HG02943 (cell line): ENCODE measurements around the gene RAB11FIP4.

Source experiments
- ATAC-seq: cut with Tn5 transposase; IDR thresholded peaks from one replicate; pipeline ENCODE4 v1.9.1; 2021; ENCODE audit warnings: mild to moderate bottlenecking, low read depth, moderate library complexity; ENCODE audit not compliant: unreplicated experiment

Gene RAB11FIP4

DNA sequence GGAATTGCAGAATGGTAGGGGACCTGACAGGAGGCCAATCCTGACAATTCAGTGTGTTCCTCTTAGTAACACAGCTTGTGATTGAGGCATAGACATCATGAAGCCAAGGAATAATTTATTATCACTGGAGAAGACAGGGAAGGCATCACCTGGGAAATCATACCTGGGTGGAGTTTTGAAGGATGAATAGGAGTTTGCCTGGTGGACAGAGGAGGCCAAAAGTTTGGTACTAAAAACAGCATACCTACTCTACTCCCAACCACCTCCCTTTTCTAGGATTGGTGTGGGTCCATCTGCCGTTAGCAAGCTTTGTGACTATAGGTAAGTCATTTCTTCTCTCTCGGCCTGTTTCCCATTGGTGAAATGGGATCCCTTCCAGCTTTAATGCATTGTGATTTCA, 88.0 kb downstream of the RAB11FIP4 start:
- ATAC-seq, result no peak

GRCh38 chr17:31480067-31480466, 88.6 kb downstream of the RAB11FIP4 start:
- ATAC-seq, result no peak

- no peak for ATAC-seq
These were observed 89.7 kb downstream of the RAB11FIP4 start for GRCh38 chr17:31480904-31481782.

- ATAC-seq, result no peak
These were observed 90.3 kb downstream of the RAB11FIP4 start for GRCh38 chr17:31481783-31482081.

DNA sequence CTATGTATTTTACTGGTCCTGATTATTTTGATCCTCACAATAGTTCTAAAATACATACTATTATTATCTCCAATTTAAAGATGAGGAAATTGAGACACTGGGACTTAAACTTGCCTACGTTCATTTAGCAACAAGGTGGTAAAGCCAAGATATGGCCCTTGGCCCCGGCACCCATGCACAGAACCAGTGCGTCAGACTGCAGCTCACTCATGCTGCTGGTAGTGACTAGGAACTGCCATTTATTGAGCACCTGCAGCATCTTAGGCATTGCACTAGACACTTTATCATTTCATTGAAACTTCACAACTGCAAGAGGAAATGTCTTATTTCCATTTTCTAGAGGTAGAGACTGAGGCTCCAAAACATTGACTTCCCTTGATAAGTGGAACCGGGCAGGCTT, 93.3 kb downstream of the RAB11FIP4 start:
- no peak for ATAC-seq

- no peak for ATAC-seq
These were observed 95.0 kb downstream of the RAB11FIP4 start for GRCh38 chr17:31486351-31487062.

- no peak for ATAC-seq
These were observed 95.7 kb downstream of the RAB11FIP4 start for GRCh38 chr17:31487063-31487647.

- peak; percentile 50 for ATAC-seq
These were observed 96.3 kb downstream of the RAB11FIP4 start for GRCh38 chr17:31487648-31488263.

DNA sequence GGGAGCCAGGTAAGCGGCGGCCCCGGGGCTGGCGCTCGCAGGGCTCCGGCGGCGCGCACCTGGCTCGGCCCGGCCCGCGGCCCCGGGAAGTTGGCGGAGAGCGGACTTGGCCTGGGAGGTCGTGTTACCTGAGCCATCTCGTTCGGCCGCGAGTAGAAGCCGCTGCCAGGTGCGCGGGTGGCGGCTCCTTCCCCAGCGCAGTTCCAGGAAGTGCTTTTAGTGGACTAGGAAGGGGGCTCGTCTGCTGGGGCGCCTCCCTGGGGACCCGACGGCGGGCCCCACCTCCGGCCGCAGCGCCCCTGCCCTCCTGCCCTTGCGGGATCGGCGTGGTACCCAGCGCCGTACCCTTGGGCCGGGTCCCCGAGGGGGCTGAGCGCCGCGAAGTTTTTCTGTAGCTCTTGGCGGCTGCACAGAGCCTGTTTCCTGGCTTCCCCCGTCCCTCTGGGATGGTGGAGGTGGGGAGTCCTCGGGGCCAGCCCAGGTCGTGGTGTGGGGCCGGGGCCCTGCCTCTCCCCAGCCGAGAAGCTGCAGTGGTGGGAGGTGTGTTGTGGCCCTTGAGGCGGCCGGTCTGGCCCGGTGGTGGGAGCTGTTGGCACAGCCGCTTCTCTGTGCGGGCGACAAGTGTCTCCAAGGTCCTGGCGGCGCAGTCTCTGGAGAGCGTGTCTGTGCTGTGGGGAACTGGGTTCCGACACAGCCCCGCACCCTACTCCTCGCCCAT, 96.9 kb downstream of the RAB11FIP4 start:
- ATAC-seq, result peak; percentile 26

DNA sequence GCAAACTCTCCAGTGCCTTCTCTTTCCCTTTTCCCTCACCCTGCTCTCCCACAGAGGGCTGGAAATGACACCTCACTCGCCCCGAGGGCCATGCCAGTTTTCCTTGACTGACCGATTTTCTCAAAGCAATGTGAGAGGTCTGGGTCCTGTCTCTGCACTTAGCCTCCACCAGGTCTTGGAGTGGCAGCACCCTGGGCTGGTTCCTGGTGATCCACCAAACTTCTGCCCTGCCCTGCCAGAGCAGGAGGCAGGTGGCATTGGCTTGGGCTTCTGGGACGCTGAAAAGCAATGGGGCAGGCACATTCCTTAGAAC, 97.5 kb downstream of the RAB11FIP4 start:
- ATAC-seq, result no peak

DNA sequence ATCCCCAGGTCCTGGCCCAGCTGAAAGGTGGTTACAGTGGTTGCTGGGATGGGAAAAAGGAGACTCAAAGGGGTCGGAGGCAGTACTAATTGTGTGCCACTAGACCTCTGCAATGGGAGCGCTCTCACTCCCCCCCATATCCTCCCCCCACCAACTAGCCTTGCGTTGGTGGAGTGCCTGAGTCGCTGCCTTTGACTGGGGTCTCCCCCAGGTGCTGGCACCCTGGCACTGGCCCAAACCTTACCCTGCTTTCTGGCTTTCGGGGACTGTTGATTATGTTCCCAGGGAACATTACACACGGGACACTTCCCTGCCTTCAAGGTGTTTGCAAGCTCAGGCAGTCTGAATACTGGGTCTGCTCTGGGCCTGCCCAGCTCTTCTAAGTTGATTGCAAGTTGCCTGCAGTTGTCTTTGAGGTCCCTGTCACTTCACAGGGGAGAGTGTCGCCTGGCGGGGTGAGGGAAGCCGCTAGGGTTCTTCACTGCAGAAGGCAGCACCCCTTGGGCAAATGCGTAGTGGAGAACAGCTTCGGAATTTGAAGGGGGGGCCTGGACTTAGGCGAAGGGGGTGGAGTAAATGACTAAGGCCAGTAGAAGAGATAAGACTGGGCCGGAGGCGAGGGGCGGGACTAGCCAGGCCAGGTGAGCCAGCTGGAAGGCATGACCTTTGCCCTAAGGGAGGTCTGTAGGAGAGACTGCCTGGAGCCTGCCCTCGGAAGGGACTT, 98.0 kb downstream of the RAB11FIP4 start:
- ATAC-seq, result no peak

GRCh38 chr17:31490019-31490650, 98.7 kb downstream of the RAB11FIP4 start:
- no peak for ATAC-seq

DNA sequence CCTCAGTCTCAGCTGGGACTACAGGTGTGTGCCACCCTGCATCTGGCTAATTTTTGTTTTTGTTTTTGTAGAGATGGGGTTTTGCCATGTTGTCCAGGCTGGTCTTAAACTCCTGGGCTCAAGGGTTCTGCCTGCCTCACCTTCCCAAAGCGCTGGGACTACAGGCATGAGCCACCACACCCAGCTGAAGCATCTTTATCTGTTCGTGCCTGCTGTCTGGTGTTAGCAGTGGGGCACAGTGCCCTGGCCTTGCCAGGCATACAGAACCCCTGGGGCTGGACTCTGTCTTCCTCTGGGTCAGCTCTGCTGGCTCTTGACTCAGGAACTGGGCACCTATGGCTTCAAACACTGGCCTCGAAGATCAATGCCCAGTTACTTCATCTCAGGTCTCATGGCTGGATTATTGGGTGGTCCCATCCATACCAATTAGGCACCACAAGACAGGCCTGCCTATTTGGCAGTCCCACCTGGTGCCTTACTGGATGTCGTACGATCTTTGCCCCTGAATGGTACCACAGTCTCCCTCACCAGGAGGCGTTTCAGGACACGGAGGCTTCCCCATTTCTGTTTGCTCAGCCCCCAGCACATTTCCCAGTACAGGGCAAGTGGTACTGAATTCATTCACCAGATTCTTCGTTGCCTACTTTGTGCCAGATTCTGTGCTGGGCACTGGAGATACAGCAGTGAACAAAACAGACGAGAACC, 99.3 kb downstream of the RAB11FIP4 start:
- ATAC-seq, result no peak

DNA sequence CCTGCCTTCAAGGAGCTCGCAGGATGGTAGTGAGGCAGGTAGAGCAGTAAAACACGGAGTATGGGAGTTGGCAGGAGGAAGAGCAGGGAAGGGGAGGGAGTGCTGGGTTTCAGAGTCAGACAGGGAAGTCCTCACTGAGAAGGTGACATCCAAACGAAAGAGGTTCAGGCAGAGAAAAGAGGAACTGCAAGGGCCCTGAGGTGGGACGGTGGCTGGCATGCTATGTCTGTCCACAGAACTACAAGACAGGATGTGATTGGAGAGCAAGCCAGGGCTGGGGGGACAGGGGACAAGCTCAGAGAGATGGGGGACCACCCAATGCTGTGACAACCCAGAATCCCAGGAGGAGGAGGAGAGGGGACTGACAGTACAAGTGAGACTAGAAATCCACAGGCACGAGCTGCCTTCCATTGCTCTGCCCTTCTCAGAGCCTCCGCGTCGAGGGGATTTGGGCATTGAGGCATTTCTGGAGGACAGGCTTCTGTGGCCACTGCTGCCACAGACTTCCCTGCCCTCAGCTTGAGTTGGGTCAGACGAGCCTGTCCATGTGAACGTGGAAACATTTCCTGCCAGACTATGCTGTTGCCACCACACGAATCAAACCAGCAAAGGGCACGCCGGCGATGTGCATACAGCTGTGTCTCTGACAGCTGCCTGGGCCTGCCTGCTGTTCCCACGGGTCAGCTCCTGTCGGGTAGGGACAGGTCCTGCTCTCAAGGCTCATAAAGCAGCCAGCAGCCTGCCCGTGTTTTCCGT, 100.1 kb downstream of the RAB11FIP4 start:
- no peak for ATAC-seq

DNA sequence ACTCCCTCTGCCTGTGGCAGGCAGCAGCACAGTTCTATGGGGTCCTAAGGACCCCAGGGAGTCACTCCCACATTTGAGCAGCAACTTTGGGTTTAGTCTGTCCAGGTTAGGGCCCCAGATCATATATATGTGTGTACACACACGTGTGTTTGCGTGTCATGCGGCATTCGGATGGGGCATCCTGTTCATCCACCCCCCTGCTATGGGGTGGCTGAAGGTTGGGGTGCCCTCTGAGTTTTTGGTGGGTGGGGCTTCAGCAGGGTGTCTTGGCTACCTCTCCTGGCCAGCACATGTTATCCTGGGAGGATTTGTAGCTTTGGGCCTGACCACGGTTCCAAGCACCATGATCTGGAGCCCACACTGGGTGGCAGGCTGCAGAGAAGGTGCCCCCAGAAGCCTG, 100.7 kb downstream of the RAB11FIP4 start:
- ATAC-seq, result no peak

DNA sequence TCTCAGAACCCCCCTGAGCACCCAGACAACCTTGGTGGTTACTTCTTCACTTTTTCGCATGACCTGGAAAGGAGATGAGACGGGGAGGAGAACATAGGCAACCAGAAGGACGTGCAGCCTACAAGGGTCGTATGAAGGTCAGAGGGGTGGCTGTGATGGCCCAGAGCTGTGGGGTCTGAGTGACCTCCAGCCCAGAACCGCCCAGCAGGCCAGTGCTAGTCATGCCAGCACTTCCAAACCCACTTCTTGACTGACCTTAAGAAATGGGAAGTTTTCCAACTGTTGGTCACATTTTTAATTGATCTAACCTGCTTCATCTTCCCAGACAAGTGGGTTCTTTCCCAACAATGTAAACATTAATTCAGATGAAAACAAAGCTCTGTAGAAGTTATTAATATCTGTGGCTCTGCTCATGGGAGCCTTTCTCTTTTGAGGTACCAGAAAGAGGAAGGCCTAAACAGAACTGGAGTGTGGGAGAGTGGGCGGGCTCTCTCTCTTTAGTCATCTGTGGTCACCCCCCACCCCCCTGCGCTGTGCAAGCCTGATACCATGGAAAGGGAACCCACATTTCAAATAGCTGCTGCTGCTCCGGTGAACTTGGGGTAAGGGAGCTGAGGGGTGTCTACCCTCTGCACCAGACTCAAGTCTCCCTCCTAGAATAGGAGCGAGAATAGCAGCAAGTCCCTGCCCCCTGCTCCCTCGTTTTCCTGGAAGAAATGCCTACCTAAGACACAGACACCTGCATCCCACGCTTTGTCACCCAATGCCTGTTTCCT, 101.6 kb downstream of the RAB11FIP4 start:
- ATAC-seq, result no peak

DNA sequence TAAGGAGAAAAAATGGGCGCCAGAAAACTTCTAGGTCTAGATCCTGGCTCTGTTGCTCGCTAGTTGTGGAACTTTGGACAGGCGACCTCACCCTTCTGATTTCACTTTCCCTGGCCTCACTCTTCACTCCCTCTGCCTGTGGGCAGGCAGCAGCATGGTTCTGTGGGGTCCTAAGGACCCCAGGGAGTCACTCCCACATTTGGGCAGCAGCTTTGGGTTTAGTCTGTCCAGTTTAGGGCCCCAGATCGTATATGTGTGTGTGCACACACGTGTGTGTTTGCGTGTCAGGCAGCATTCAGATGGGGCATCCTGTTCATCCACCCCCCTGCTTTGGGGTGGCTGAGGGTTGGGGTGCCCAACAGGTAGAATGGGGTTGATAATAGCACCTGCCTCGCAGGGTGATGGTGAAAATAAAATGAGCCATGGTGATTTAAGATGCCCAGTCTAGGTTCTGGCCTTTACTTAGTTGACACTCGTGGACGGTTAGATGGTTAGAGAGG, 102.2 kb downstream of the RAB11FIP4 start:
- no peak for ATAC-seq
